CD4-positive, alpha-beta T cell treated with Interleukin-10 for 1 hour (primary cell): Measurements from ENCODE around the gene APP.

Experiments
- DNase-seq: peaks from one replicate; pipeline ENCODE4 v3.0.0-alpha.2; 2020

The APP gene

GRCh38 chr21:25857308-25858074 lies 313.1 kb downstream of the APP start:
- no peak for DNase-seq

GRCh38 chr21:25855576-25855975 lies 315.0 kb downstream of the APP start:
- DNase-seq: no peak

GRCh38 chr21:25850126-25850842 lies 320.3 kb downstream of the APP start:
- no peak for DNase-seq

- no peak for DNase-seq
These were observed 322.3 kb downstream of the APP start for GRCh38 chr21:25848309-25848708.

GRCh38 chr21:25845729-25846256 lies 324.8 kb downstream of the APP start:
- DNase-seq: no peak

- DNase-seq: no peak
These were observed 327.6 kb downstream of the APP start for GRCh38 chr21:25842925-25843324.

- DNase-seq: no peak
These were observed 331.8 kb downstream of the APP start for GRCh38 chr21:25838809-25839208.

GRCh38 chr21:25837533-25838265 lies 332.9 kb downstream of the APP start:
- DNase-seq: no peak

GRCh38 chr21:25836396-25836795 lies 334.2 kb downstream of the APP start:
- DNase-seq: no peak

GRCh38 chr21:25834381-25834780 lies 336.2 kb downstream of the APP start:
- DNase-seq: no peak

- DNase-seq: no peak
These were observed 339.1 kb downstream of the APP start for GRCh38 chr21:25831300-25831960.
